H9 (cell line): ENCODE measurements around the gene STRN. TPM values are rescaled to one million over a fixed set of nuclear protein-coding genes. Genes with fewer than 3 reads are reported as not detected.

Experiments used
- DNase-seq: peaks from one replicate; pipeline ENCODE4 v3.0.0-alpha.2; 2017
- H2AFZ ChIP-seq: one replicate; pipeline ENCODE4 v1.6.1; 2013; ENCODE audit warnings: mild to moderate bottlenecking, low read length, control low read depth, moderate library complexity
- H2AK5ac ChIP-seq: 2 replicates; pipeline ENCODE4 v1.6.1; 2013; ENCODE audit warnings: low read length, control low read depth, mixed read lengths; ENCODE audit not compliant: insufficient read length
- H2BK120ac ChIP-seq: one replicate; pipeline ENCODE4 v1.6.1; 2013; ENCODE audit warnings: low read depth, mild to moderate bottlenecking, low read length, control low read depth, inconsistent platforms; ENCODE audit not compliant: poor library complexity, severe bottlenecking
- H2BK12ac ChIP-seq: 2 replicates; pipeline ENCODE4 v1.6.1; 2013; ENCODE audit warnings: low read length, control low read depth, mixed read lengths, low read depth; ENCODE audit not compliant: insufficient read length
- H2BK15ac ChIP-seq: 2 replicates; pipeline ENCODE4 v1.6.1; 2013; ENCODE audit warnings: low read depth, low read length, control low read depth
- H2BK20ac ChIP-seq: one replicate; pipeline ENCODE4 v1.6.1; 2013; ENCODE audit warnings: low read depth, mild to moderate bottlenecking, low read length, control low read depth, inconsistent platforms; ENCODE audit not compliant: poor library complexity, severe bottlenecking
- H2BK5ac ChIP-seq: 2 replicates; pipeline ENCODE4 v1.6.1; 2013; ENCODE audit warnings: low read length, control low read depth, mixed read lengths; ENCODE audit not compliant: insufficient read length
- H3K14ac ChIP-seq: 2 replicates; pipeline ENCODE4 v1.6.1; 2013; ENCODE audit warnings: low read length, control low read depth; ENCODE audit not compliant: insufficient read depth
- H3K18ac ChIP-seq: 2 replicates; pipeline ENCODE4 v1.6.1; 2013; ENCODE audit warnings: low read depth, mild to moderate bottlenecking, mixed read lengths, low read length, control low read depth; ENCODE audit not compliant: insufficient read length
- H3K23ac ChIP-seq: 2 replicates; pipeline ENCODE4 v1.6.1; 2013; ENCODE audit warnings: low read length, control low read depth, mixed read lengths, low read depth; ENCODE audit not compliant: insufficient read length
- H3K23me2 ChIP-seq: 2 replicates; pipeline ENCODE4 v1.6.1; 2013; ENCODE audit warnings: low read depth, mild to moderate bottlenecking, mixed read lengths, low read length, control low read depth; ENCODE audit not compliant: insufficient read length, poor library complexity, severe bottlenecking
- H3K27ac ChIP-seq: 2 replicates; pipeline ENCODE4 v1.5.1; 2013; ENCODE audit warnings: low read length, control low read depth, mixed read lengths, low read depth; ENCODE audit not compliant: insufficient read length
- H3K27me3 ChIP-seq: 2 replicates; pipeline ENCODE4 v1.6.1; 2013; ENCODE audit warnings: low read length, control low read depth, inconsistent platforms; ENCODE audit not compliant: insufficient read depth
- H3K4ac ChIP-seq: 2 replicates; pipeline ENCODE4 v1.6.1; 2013; ENCODE audit warnings: low read depth, mild to moderate bottlenecking, control low read depth, inconsistent platforms, low read length, moderate library complexity
- H3K4me1 ChIP-seq: 2 replicates; pipeline ENCODE4 v1.6.1; 2013; ENCODE audit warnings: low read length, control low read depth, inconsistent platforms; ENCODE audit not compliant: insufficient read depth
- H3K4me2 ChIP-seq: 2 replicates; pipeline ENCODE4 v1.6.1; 2013; ENCODE audit warnings: low read length, control low read depth, mixed read lengths; ENCODE audit not compliant: insufficient read length, insufficient read depth
- H3K56ac ChIP-seq: 2 replicates; pipeline ENCODE4 v1.6.1; 2013; ENCODE audit warnings: low read depth, mild to moderate bottlenecking, mixed read lengths, low read length, control low read depth; ENCODE audit not compliant: insufficient read length
- H3K79me1 ChIP-seq: 2 replicates; pipeline ENCODE4 v1.6.1; 2013; ENCODE audit warnings: low read depth, mild to moderate bottlenecking, moderate library complexity, low read length, control low read depth, inconsistent platforms; ENCODE audit not compliant: insufficient read depth, poor library complexity, severe bottlenecking
- H3K79me2 ChIP-seq: 2 replicates; pipeline ENCODE4 v1.6.1; 2013; ENCODE audit warnings: low read length, control low read depth, inconsistent platforms; ENCODE audit not compliant: insufficient read depth
- H3K9ac ChIP-seq: 2 replicates; pipeline ENCODE4 v1.6.1; 2013; ENCODE audit warnings: low read length, control low read depth, mixed read lengths; ENCODE audit not compliant: insufficient read length; ENCODE audit errors: extremely low read depth
- H3K9me3 ChIP-seq: one replicate; pipeline ENCODE4 v1.6.1; 2013; ENCODE audit warnings: low read depth, low read length, inconsistent platforms; ENCODE audit not compliant: control insufficient read depth
- H3T11ph ChIP-seq: one replicate; pipeline ENCODE4 v1.6.1; 2013; ENCODE audit warnings: mild to moderate bottlenecking, low read length, control low read depth, inconsistent platforms
- H4K20me1 ChIP-seq: one replicate; pipeline ENCODE4 v1.6.1; 2013; ENCODE audit not compliant: control insufficient read depth, insufficient read length, insufficient read depth
- H4K5ac ChIP-seq: 2 replicates; pipeline ENCODE4 v1.6.1; 2013; ENCODE audit warnings: low read depth, mild to moderate bottlenecking, mixed read lengths, low read length, control low read depth; ENCODE audit not compliant: insufficient read length
- H4K8ac ChIP-seq: replicated peaks from 2 replicates; pipeline ENCODE4 v1.6.1; 2013; ENCODE audit warnings: low read length, control low read depth, mixed read lengths, low read depth; ENCODE audit not compliant: insufficient read length
- H4K91ac ChIP-seq: 2 replicates; pipeline ENCODE4 v1.6.1; 2013; ENCODE audit warnings: low read depth, mild to moderate bottlenecking, moderate library complexity, mixed read lengths, low read length, control low read depth; ENCODE audit not compliant: insufficient read length
- H3K27ac Mint-ChIP-seq, 3 experiments: 2 replicates in 2 of 3; 3 replicates in 1 of 3; pipeline ENCODE4 v1.8.0; 2020 to 2021; ENCODE audit warnings: mixed read lengths in 3 of 3, mild to moderate bottlenecking in 1 of 3, moderate library complexity in 1 of 3
- H3K27me3 Mint-ChIP-seq: 2 replicates; pipeline ENCODE4 v1.8.0; 2021; ENCODE audit warnings: low read depth, mild to moderate bottlenecking, moderate library complexity, mixed read lengths
- H3K36me3 Mint-ChIP-seq, 3 experiments: 2 replicates in 2 of 3; 3 replicates in 1 of 3; pipeline ENCODE4 v1.8.0; 2020 to 2021; ENCODE audit warnings: low read depth in 3 of 3, mixed read lengths in 3 of 3; ENCODE audit not compliant: insufficient read depth in 1 of 3
- H3K4me1 Mint-ChIP-seq, 2 experiments: 2 replicates each; pipeline ENCODE4 v1.8.0; 2020; ENCODE audit warnings: mixed read lengths in 2 of 2
- H3K4me3 Mint-ChIP-seq, 2 experiments: 2 replicates in 1 of 2; 3 replicates in 1 of 2; pipeline ENCODE4 v1.8.0; 2020 to 2021; ENCODE audit warnings: mild to moderate bottlenecking in 2 of 2, mixed read lengths in 2 of 2, moderate library complexity in 1 of 2
- H3K9me3 Mint-ChIP-seq, 2 experiments: 2 replicates in 1 of 2; 3 replicates in 1 of 2; pipeline ENCODE4 v1.8.0; 2020; ENCODE audit warnings: mild to moderate bottlenecking in 2 of 2, mixed read lengths in 2 of 2, moderate library complexity in 1 of 2
- WGBS: extraction: QIAGEN DNeasy Blood & Tissue Kit; methylation state at CpG from one replicate; pipeline ENCODE4 v1.1.7; 2013; ENCODE audit warnings: missing lambda C conversion rate, low lambda C conversion rate, mixed read lengths; ENCODE audit not compliant: insufficient read length; ENCODE audit errors: extremely low coverage; 5-methylcytosine and 5-hydroxymethylcytosine counted together
- total RNA-seq: library from RNA; stranded (reverse); gene quantifications from 2 replicates; pipeline ENCODE4 v1.2.1, GENCODE V29; 2021
- TF ChIP-seq, protein P1 (sequence below): fragments of 200-600 bp; sonication (generic); conservative IDR thresholded peaks from 3 replicates; pipeline ENCODE4 v1.8.0; 2021; ENCODE audit warnings: antibody characterized with exemption, mild to moderate bottlenecking

The STRN gene
- total RNA-seq, 1 experiment from 2014 or later, result 31.7 TPM

- Histone ChIP-seq H3K27ac (no peak overlapping the region), H3K9ac (no peak overlapping the region), H3K4ac (no peak overlapping the region), H3K23ac (no peak overlapping the region), H3K27me3 (no peaks in the 10 kb centered on the region), H3K56ac (no peak overlapping the region), H4K20me1 (no peaks in the 10 kb centered on the region), H3T11ph (no peak overlapping the region), H3K18ac (no peak overlapping the region), H2BK120ac (no peak overlapping the region), H2BK5ac (no peak overlapping the region), H3K79me1 (no peaks in the 10 kb centered on the region), H3K4me2 (no peak overlapping the region), H3K9me3 (no peaks in the 10 kb centered on the region), H2BK20ac (no peak overlapping the region), H2BK15ac (no peak overlapping the region), H4K5ac (no peak overlapping the region), H3K79me2 (no peaks in the 10 kb centered on the region), H2BK12ac (no peak overlapping the region), H3K4me1 (no peaks in the 10 kb centered on the region), H4K91ac (no peak overlapping the region), H3K23me2 (no peaks in the 10 kb centered on the region), H3K14ac (no peak overlapping the region), H2AFZ (no peak overlapping the region), H4K8ac (no peak overlapping the region), H2AK5ac (no peak overlapping the region)
- Mint-ChIP-seq H3K4me1 (peaks cover 4% of the 10 kb centered on the region in 2 experiments; a peak in 3 of 4 replicates), H3K9me3 (no peaks in the 10 kb centered on the region), H3K36me3 (peaks cover 10 to 36% (median 27%) of the 10 kb centered on the region in 3 experiments; a peak in 6 of 7 replicates), H3K27me3 (no peaks in the 10 kb centered on the region), H3K27ac (peak overlapping the region in 1 of 3 experiments; percentile 49; a peak in 2 of 7 replicates), H3K4me3 (no peak overlapping the region)
- no peak for DNase-seq
- WGBS, result no CpG with 5 or more reads among the region's 2 CpGs
- TF ChIP-seq, protein P1, sequence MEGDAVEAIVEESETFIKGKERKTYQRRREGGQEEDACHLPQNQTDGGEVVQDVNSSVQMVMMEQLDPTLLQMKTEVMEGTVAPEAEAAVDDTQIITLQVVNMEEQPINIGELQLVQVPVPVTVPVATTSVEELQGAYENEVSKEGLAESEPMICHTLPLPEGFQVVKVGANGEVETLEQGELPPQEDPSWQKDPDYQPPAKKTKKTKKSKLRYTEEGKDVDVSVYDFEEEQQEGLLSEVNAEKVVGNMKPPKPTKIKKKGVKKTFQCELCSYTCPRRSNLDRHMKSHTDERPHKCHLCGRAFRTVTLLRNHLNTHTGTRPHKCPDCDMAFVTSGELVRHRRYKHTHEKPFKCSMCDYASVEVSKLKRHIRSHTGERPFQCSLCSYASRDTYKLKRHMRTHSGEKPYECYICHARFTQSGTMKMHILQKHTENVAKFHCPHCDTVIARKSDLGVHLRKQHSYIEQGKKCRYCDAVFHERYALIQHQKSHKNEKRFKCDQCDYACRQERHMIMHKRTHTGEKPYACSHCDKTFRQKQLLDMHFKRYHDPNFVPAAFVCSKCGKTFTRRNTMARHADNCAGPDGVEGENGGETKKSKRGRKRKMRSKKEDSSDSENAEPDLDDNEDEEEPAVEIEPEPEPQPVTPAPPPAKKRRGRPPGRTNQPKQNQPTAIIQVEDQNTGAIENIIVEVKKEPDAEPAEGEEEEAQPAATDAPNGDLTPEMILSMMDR, result no peak
These were observed 110.9 kb downstream of the STRN start for GRCh38 chr2:36855429-36855828.
